CD14-positive monocyte (primary cell): ENCODE results near the gene LIPI. TPM values are rescaled to one million over a fixed set of nuclear protein-coding genes. Genes with fewer than 3 reads are reported as not detected.
"Not testable (repeated sequence)": the region's sequence is repeated elsewhere in the genome, so short reads cannot be mapped to it uniquely, and the experiment has no call there.

Experiments used
- DNase-seq, 3 donors: peaks; one replicate each; pipeline ENCODE4 v3.0.0-alpha.2; 2011 to 2022
- H2AFZ ChIP-seq: 2 replicates; pipeline ENCODE4 v1.6.0; 2012; ENCODE audit warnings: mild to moderate bottlenecking, low read depth, low read length, inconsistent platforms; ENCODE audit not compliant: insufficient read depth, poor library complexity, severe bottlenecking
- H3K27ac ChIP-seq, 2 donors: 1 replicate in 1 of 2; 2 replicates in 1 of 2; pipeline ENCODE4 v1.5.1; 2012 to 2013; ENCODE audit warnings: low read length in 2 of 2, control low read depth in 1 of 2, inconsistent platforms in 1 of 2, low read depth in 1 of 2, mild to moderate bottlenecking in 1 of 2
- H3K27me3 ChIP-seq, 2 donors: one replicate each; pipeline versions ENCODE4 v1.6.0 to v1.6.1; 2011 to 2013; ENCODE audit warnings: low read length in 2 of 2; ENCODE audit not compliant: control insufficient read depth in 2 of 2, insufficient read depth in 2 of 2
- H3K36me3 ChIP-seq, 2 donors: replicated peaks in 1 of 2; 1 replicate in 1 of 2; 2 replicates in 1 of 2; pipeline versions ENCODE4 v1.5.1 to v1.6.1; 2012 to 2013; ENCODE audit warnings: low read length in 2 of 2, control low read depth in 1 of 2, inconsistent platforms in 1 of 2, mild to moderate bottlenecking in 1 of 2; ENCODE audit not compliant: insufficient read depth in 2 of 2, control insufficient read depth in 1 of 2
- H3K4me1 ChIP-seq, 2 donors: 1 replicate in 1 of 2; 2 replicates in 1 of 2; pipeline versions ENCODE4 v1.5.1 to v1.6.1; 2012 to 2013; ENCODE audit warnings: low read length in 2 of 2, control low read depth in 1 of 2, inconsistent platforms in 1 of 2, mild to moderate bottlenecking in 1 of 2, moderate library complexity in 1 of 2; ENCODE audit not compliant: insufficient read depth in 2 of 2, control insufficient read depth in 1 of 2
- H3K4me2 ChIP-seq: replicated peaks from 2 replicates; pipeline ENCODE3; 2012; ENCODE audit warnings: low read length, moderate library complexity, mild to moderate bottlenecking; ENCODE audit not compliant: poor library complexity, severe bottlenecking; ENCODE audit errors: extremely low read depth
- H3K4me3 ChIP-seq, 3 experiments: fragments of 200-600 bp in 1 of 3; sonication (generic) in 1 of 3; replicated peaks in 1 of 3; 1 replicate in 2 of 3; 2 replicates in 1 of 3; pipeline ENCODE4 v1.5.1; 2011 to 2013; ENCODE audit warnings: low read length in 3 of 3, mild to moderate bottlenecking in 3 of 3, control low read depth in 2 of 3, low read depth in 2 of 3, inconsistent platforms in 1 of 3, moderate library complexity in 1 of 3
- H3K79me2 ChIP-seq: 2 replicates; pipeline ENCODE4 v1.6.0; 2012; ENCODE audit warnings: mild to moderate bottlenecking, control low read depth, inconsistent platforms, low read length, moderate library complexity; ENCODE audit not compliant: insufficient read depth
- H3K9ac ChIP-seq: 2 replicates; pipeline ENCODE4 v1.6.0; 2017; ENCODE audit warnings: low read length, mild to moderate bottlenecking; ENCODE audit not compliant: insufficient read depth, poor library complexity, severe bottlenecking
- H3K9me3 ChIP-seq, 2 donors: replicated peaks in 1 of 2; 1 replicate in 1 of 2; 2 replicates in 1 of 2; pipeline versions ENCODE4 v1.5.1 to v1.6.1; 2012 to 2013; ENCODE audit warnings: low read length in 2 of 2, control low read depth in 1 of 2; ENCODE audit not compliant: control insufficient read depth in 1 of 2, insufficient read depth in 1 of 2
- H4K20me1 ChIP-seq: 2 replicates; pipeline ENCODE4 v1.6.0; 2012; ENCODE audit warnings: mild to moderate bottlenecking, low read length, control low read depth, moderate library complexity; ENCODE audit not compliant: insufficient read depth
- H3K27ac Mint-ChIP-seq, 7 donors: one replicate each; pipeline ENCODE4 v1.8.0; 2020; ENCODE audit warnings: mild to moderate bottlenecking in 7 of 7, mixed read lengths in 7 of 7, moderate library complexity in 6 of 7, inconsistent platforms in 2 of 7
- H3K27me3 Mint-ChIP-seq, 3 donors: one replicate each; pipeline ENCODE4 v1.8.0; 2021 to 2022; ENCODE audit warnings: low read depth in 3 of 3, mild to moderate bottlenecking in 3 of 3, mixed read lengths in 3 of 3, moderate library complexity in 3 of 3, inconsistent platforms in 1 of 3
- H3K36me3 Mint-ChIP-seq, 2 donors: one replicate each; pipeline ENCODE4 v1.8.0; 2020; ENCODE audit warnings: mixed read lengths in 2 of 2, inconsistent platforms in 1 of 2, mild to moderate bottlenecking in 1 of 2
- H3K4me1 Mint-ChIP-seq: one replicate; pipeline ENCODE4 v1.8.0; 2020; ENCODE audit warnings: mild to moderate bottlenecking, mixed read lengths
- H3K4me3 Mint-ChIP-seq, 2 donors: one replicate each; pipeline ENCODE4 v1.8.0; 2020; ENCODE audit warnings: mild to moderate bottlenecking in 2 of 2, mixed read lengths in 2 of 2, moderate library complexity in 1 of 2
- H3K9me3 Mint-ChIP-seq, 7 donors: one replicate each; pipeline ENCODE4 v1.8.0; 2020 to 2022; ENCODE audit warnings: mixed read lengths in 7 of 7, mild to moderate bottlenecking in 6 of 7, moderate library complexity in 6 of 7, inconsistent platforms in 2 of 7
- WGBS: methylation state at CpG from one replicate; pipeline ENCODE4 v1.1.5; 2013; ENCODE audit warnings: missing lambda C conversion rate; ENCODE audit not compliant: insufficient coverage; 5-methylcytosine and 5-hydroxymethylcytosine counted together
- intact Hi-C, 2 donors: fragments of 100-400 bp; cut with micrococcal nuclease; formaldehyde crosslinking; loops; one replicate each; pipeline versions ENCODE4 v1.15.0 to v1.15.1; 2023
- polyA plus RNA-seq, 3 donors: library from polyadenylated mRNA; depleted of rRNA in 1 of 3; unstranded in 2 of 3; stranded (reverse) in 1 of 3; fragments of 300-500 nt in 2 of 3; fragments of >200 nt in 1 of 3; fragmentation: Illumina TruSeq in 2 of 3; gene quantifications; 1 replicate in 2 of 3; 2 replicates in 1 of 3; pipeline ENCODE4 v1.2.3, GENCODE V29; 2012 to 2021
- TF ChIP-seq, protein P1 (sequence below): fragments of 200-600 bp; IDR thresholded peaks from one replicate; pipeline ENCODE4 v1.8.0; 2022; ENCODE audit warnings: antibody characterized with exemption, mild to moderate bottlenecking

LIPI gene
- polyA plus RNA-seq, 3 donors, result not detected

DNA sequence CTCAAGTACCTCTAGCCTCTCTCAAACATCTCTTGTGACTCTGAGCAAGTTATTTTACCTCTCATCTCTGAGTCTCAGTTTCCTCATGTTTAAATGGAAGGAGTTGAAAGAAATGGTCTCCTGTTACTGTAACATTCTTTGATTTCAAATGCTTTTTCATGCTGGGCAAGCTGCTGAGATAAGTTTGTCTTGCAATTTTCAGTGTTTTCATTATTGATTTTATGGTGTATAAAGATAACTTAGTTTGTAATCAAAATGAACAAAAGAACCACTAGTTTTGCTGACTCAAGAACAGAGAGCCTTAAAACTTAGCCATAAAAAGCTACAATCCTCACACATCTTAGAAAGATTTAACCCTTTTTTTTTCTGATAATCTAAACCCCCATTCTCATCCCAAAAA, 4.5 kb downstream of the LIPI start:
- H3K9me3 ChIP-seq, result no peaks in the 10 kb centered on the region
- H2AFZ ChIP-seq, result no peak overlapping the region
- H3K4me1 Mint-ChIP-seq, result no peaks in the 10 kb centered on the region
- TF ChIP-seq, protein P1, sequence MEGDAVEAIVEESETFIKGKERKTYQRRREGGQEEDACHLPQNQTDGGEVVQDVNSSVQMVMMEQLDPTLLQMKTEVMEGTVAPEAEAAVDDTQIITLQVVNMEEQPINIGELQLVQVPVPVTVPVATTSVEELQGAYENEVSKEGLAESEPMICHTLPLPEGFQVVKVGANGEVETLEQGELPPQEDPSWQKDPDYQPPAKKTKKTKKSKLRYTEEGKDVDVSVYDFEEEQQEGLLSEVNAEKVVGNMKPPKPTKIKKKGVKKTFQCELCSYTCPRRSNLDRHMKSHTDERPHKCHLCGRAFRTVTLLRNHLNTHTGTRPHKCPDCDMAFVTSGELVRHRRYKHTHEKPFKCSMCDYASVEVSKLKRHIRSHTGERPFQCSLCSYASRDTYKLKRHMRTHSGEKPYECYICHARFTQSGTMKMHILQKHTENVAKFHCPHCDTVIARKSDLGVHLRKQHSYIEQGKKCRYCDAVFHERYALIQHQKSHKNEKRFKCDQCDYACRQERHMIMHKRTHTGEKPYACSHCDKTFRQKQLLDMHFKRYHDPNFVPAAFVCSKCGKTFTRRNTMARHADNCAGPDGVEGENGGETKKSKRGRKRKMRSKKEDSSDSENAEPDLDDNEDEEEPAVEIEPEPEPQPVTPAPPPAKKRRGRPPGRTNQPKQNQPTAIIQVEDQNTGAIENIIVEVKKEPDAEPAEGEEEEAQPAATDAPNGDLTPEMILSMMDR, result no peak
- H3K27me3 ChIP-seq, result peaks cover 0 to 4% of the 10 kb centered on the region in 2 donors
- no peak overlapping the region for H3K27ac Mint-ChIP-seq
- H3K4me1 ChIP-seq, result no peaks in the 10 kb centered on the region
- no peak overlapping the region for H3K4me2 ChIP-seq
- H3K9ac ChIP-seq, result no peak overlapping the region
- H4K20me1 ChIP-seq, result no peaks in the 10 kb centered on the region
- DNase-seq, result no peak
- no peaks in the 10 kb centered on the region for H3K79me2 ChIP-seq
- H3K4me3 ChIP-seq, result no peak overlapping the region
- H3K4me3 Mint-ChIP-seq, result no peak overlapping the region
- H3K9me3 Mint-ChIP-seq, result peaks cover 0 to 4% (median 0%) of the 10 kb centered on the region in 7 donors
- H3K36me3 Mint-ChIP-seq, result no peaks in the 10 kb centered on the region
- intact Hi-C loops, result no loop called here
- H3K36me3 ChIP-seq, result no peaks in the 10 kb centered on the region
- H3K27me3 Mint-ChIP-seq, result peaks cover 3 to 5% (median 5%) of the 10 kb centered on the region in 3 donors
- no peak overlapping the region for H3K27ac ChIP-seq

DNA sequence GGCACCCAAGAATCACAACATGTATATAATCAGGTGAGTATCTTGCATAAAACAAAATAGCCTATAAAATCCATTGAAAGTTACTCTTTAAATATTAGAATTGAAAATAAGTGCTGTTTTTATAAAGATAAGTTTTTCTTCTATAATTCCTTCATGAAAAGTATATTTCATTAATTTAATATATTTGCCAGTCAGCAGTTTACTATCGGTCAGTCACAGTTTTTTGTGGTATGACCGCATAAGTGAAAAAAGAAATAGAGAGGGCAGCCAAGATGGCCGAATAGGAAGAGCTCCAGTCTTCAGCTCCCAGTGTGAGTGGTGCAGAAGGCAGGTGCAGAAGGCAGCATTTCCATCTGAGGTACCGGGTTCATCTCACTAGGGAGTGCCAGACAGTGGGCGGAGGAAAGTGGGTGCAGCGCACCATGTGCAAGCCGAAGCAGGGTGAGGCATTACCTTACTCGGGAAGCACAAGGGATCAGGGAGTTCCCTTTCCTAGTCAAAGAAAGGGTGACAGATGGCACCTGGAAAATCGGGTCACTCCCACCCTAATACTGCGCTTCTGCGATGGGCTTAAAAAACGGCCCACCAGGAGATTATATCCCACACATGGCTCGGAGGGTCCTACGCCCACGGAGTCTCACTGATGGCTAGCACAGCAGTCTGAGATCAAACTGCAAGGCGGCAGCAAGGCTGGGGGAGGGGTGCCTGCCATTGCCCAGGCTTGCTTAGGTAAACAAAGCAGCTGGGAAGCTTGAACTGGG, 44.1 kb downstream of the LIPI start:
- H3K36me3 Mint-ChIP-seq, H3K4me1 Mint-ChIP-seq, H3K27me3 ChIP-seq, H4K20me1 ChIP-seq, H3K36me3 ChIP-seq, intact Hi-C loops, H3K4me3 Mint-ChIP-seq, H3K9me3 Mint-ChIP-seq, H3K27ac ChIP-seq, H3K27ac Mint-ChIP-seq, H3K9me3 ChIP-seq, H3K4me3 ChIP-seq, DNase-seq, H2AFZ ChIP-seq, H3K4me2 ChIP-seq, H3K27me3 Mint-ChIP-seq, H3K79me2 ChIP-seq, H3K4me1 ChIP-seq, H3K9ac ChIP-seq: not testable (repeated sequence)
- WGBS, result 89% methylated on average over 9 of the region's 16 CpGs
